Tibial nerve (tissue), 4 donors: ENCODE data around the gene HIPK2. TPM values are rescaled to one million over a fixed set of nuclear protein-coding genes. Genes with fewer than 3 reads are reported as not detected.

ENCODE experiments used
- DNase-seq, 2 donors: peaks; one replicate each; pipeline ENCODE4 v3.0.0-alpha.2; 2019; ENCODE audit warnings: low spot score in 2 of 2
- H3K27ac ChIP-seq, 4 donors: fragments of 200-600 bp; sonication (generic) in 3 of 4; one replicate each; pipeline ENCODE4 v1.5.1; 2017 to 2019; ENCODE audit warnings: mild to moderate bottlenecking in 1 of 4
- H3K27me3 ChIP-seq, 2 donors: fragments of 200-600 bp; sonication (generic) in 1 of 2; one replicate each; pipeline versions ENCODE4 v1.5.1 to v1.6.0; 2017 to 2019
- H3K36me3 ChIP-seq, 3 donors: fragments of 200-600 bp; sonication (generic); one replicate each; pipeline ENCODE4 v1.5.1; 2018 to 2019
- H3K4me1 ChIP-seq, 4 donors: fragments of 200-600 bp; sonication (generic) in 3 of 4; one replicate each; pipeline ENCODE4 v1.5.1; 2017 to 2019
- H3K4me3 ChIP-seq, 4 donors: fragments of 200-600 bp; sonication (generic) in 3 of 4; one replicate each; pipeline ENCODE4 v1.5.1; 2017 to 2019; ENCODE audit warnings: mild to moderate bottlenecking in 1 of 4, moderate library complexity in 1 of 4
- H3K9me3 ChIP-seq, 4 donors: fragments of 200-600 bp; sonication (generic) in 3 of 4; one replicate each; pipeline ENCODE4 v1.5.1; 2017 to 2019
- EP300 ChIP-seq, 2 donors: sonication (generic); formaldehyde crosslinking; IDR thresholded peaks; one replicate each; pipeline ENCODE4 v1.6.1; 2017; ENCODE audit warnings: antibody characterized with exemption in 2 of 2, mild to moderate bottlenecking in 1 of 2
- POLR2A ChIP-seq, 2 donors: fragments of 450-650 bp; IDR thresholded peaks; one replicate each; pipeline ENCODE4 v1.6.1; 2017; ENCODE audit warnings: antibody characterized with exemption in 2 of 2, mild to moderate bottlenecking in 2 of 2, moderate library complexity in 2 of 2
- WGBS, 2 donors: methylation state at CpG; one replicate each; pipeline ENCODE4 v1.1.5; 2018; 5-methylcytosine and 5-hydroxymethylcytosine counted together
- total RNA-seq, 4 donors: library from RNA; depleted of rRNA; stranded (reverse); fragments of >200 nt; gene quantifications; one replicate each; pipeline ENCODE4 v1.1.0, GENCODE V29; 2016
- TF ChIP-seq, protein P1 (sequence below), 5 experiments: fragments of 200-600 bp in 3 of 5; fragments of 450-650 bp in 2 of 5; sonication (generic) in 3 of 5; IDR thresholded peaks; one replicate each; pipeline ENCODE4 v1.5.1; 2016 to 2019; ENCODE audit warnings: antibody characterized with exemption in 5 of 5, mild to moderate bottlenecking in 3 of 5, moderate library complexity in 2 of 5

HIPK2 gene
- total RNA-seq, 4 donors from 2014 or later: 24.9 to 41.1 (median 29.7) TPM

- TF ChIP-seq, protein P1, sequence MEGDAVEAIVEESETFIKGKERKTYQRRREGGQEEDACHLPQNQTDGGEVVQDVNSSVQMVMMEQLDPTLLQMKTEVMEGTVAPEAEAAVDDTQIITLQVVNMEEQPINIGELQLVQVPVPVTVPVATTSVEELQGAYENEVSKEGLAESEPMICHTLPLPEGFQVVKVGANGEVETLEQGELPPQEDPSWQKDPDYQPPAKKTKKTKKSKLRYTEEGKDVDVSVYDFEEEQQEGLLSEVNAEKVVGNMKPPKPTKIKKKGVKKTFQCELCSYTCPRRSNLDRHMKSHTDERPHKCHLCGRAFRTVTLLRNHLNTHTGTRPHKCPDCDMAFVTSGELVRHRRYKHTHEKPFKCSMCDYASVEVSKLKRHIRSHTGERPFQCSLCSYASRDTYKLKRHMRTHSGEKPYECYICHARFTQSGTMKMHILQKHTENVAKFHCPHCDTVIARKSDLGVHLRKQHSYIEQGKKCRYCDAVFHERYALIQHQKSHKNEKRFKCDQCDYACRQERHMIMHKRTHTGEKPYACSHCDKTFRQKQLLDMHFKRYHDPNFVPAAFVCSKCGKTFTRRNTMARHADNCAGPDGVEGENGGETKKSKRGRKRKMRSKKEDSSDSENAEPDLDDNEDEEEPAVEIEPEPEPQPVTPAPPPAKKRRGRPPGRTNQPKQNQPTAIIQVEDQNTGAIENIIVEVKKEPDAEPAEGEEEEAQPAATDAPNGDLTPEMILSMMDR (IDR thresholded peaks at IDR 0.05): no peak
- TF ChIP-seq POLR2A (IDR thresholded peaks at IDR 0.05): no peak
- TF ChIP-seq EP300 (IDR thresholded peaks at IDR 0.05): no peak
- Histone ChIP-seq H3K36me3 (no peaks in the 10 kb centered on the region), H3K4me1 (peaks cover 0 to 11% (median 0%) of the 10 kb centered on the region in 4 donors), H3K9me3 (no peaks in the 10 kb centered on the region), H3K27me3 (peaks cover 0 to 35% of the 10 kb centered on the region in 2 donors), H3K27ac (no peak overlapping the region), H3K4me3 (no peak overlapping the region)
- WGBS, 2 donors: 56 to 65% methylated on average over 8 of the region's 8 CpGs
- no peak for DNase-seq
Observed at GRCh38 chr7:139526578-139527544, 250.9 kb downstream of the HIPK2 start.

GRCh38 chr7:139525750-139526149, 252.0 kb downstream of the HIPK2 start:
- DNase-seq: no peak
- Histone ChIP-seq H3K4me1 (peaks cover 0 to 11% (median 0%) of the 10 kb centered on the region in 4 donors), H3K27ac (no peak overlapping the region), H3K9me3 (no peaks in the 10 kb centered on the region), H3K4me3 (no peak overlapping the region), H3K36me3 (no peaks in the 10 kb centered on the region), H3K27me3 (peaks cover 0 to 42% of the 10 kb centered on the region in 2 donors)
- TF ChIP-seq, protein P1 (IDR thresholded peaks at IDR 0.05): no peak
- no peak for TF ChIP-seq POLR2A (IDR thresholded peaks at IDR 0.05)
- TF ChIP-seq EP300 (IDR thresholded peaks at IDR 0.05): no peak

- no peaks in the 10 kb centered on the region for H3K36me3 ChIP-seq
- H3K4me3 ChIP-seq: no peak overlapping the region
- H3K27ac ChIP-seq: no peak overlapping the region
- no peak for DNase-seq
- 90 to 94% methylated on average over 10 of the region's 10 CpGs for WGBS, 2 donors
- no peaks in the 10 kb centered on the region for H3K9me3 ChIP-seq
- H3K27me3 ChIP-seq: peaks cover 0 to 42% of the 10 kb centered on the region in 2 donors
- peaks cover 0 to 11% (median 0%) of the 10 kb centered on the region in 4 donors for H3K4me1 ChIP-seq
- no peak for TF ChIP-seq POLR2A (IDR thresholded peaks at IDR 0.05)
- TF ChIP-seq, protein P1 (IDR thresholded peaks at IDR 0.05): no peak
- no peak for TF ChIP-seq EP300 (IDR thresholded peaks at IDR 0.05)
Observed at GRCh38 chr7:139525239-139525638, 252.6 kb downstream of the HIPK2 start.

GRCh38 chr7:139523968-139524815, 253.6 kb downstream of the HIPK2 start:
- WGBS, 2 donors: 35 to 58% methylated on average over 20 to 21 of the region's 70 CpGs
- H3K4me3 ChIP-seq: peak overlapping the region in 1 of 4 donors; percentile 33
- peaks cover 0 to 42% of the 10 kb centered on the region in 2 donors for H3K27me3 ChIP-seq

More at GRCh38 chr7:139523968-139524815, 253.6 kb downstream of the HIPK2 start:
- H3K9me3 ChIP-seq: no peaks in the 10 kb centered on the region
- peaks cover 0 to 11% (median 0%) of the 10 kb centered on the region in 4 donors for H3K4me1 ChIP-seq
- TF ChIP-seq POLR2A (IDR thresholded peaks at IDR 0.05) (no peak), EP300 (IDR thresholded peaks at IDR 0.05) (no peak)
- TF ChIP-seq, protein P1 (IDR thresholded peaks at IDR 0.05): no peak
- H3K27ac ChIP-seq: no peak overlapping the region
- H3K36me3 ChIP-seq: no peaks in the 10 kb centered on the region
- DNase-seq: no peak
